Measurements from ENCODE around the gene CPSF6. TPM values are rescaled to one million over a fixed set of nuclear protein-coding genes. Genes with fewer than 3 reads are reported as not detected.
"Not testable (repeated sequence)": the region's sequence is repeated elsewhere in the genome, so short reads cannot be mapped to it uniquely, and the experiment has no call there.

Gene CPSF6
- total RNA-seq, 3 donors from 2014 or later, result 29.9 to 59.3 (median 41.3) TPM

- no peak overlapping the region for H3K4me3 ChIP-seq
- TF ChIP-seq POLR2A (IDR thresholded peaks at IDR 0.05), result no peak
- TF ChIP-seq, protein P1, sequence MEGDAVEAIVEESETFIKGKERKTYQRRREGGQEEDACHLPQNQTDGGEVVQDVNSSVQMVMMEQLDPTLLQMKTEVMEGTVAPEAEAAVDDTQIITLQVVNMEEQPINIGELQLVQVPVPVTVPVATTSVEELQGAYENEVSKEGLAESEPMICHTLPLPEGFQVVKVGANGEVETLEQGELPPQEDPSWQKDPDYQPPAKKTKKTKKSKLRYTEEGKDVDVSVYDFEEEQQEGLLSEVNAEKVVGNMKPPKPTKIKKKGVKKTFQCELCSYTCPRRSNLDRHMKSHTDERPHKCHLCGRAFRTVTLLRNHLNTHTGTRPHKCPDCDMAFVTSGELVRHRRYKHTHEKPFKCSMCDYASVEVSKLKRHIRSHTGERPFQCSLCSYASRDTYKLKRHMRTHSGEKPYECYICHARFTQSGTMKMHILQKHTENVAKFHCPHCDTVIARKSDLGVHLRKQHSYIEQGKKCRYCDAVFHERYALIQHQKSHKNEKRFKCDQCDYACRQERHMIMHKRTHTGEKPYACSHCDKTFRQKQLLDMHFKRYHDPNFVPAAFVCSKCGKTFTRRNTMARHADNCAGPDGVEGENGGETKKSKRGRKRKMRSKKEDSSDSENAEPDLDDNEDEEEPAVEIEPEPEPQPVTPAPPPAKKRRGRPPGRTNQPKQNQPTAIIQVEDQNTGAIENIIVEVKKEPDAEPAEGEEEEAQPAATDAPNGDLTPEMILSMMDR (IDR thresholded peaks at IDR 0.05), result no peak
- no peak for TF ChIP-seq POLR2AphosphoS5 (IDR thresholded peaks at IDR 0.05)
- peaks cover 0 to 6% of the 10 kb centered on the region in 2 donors for H3K9me3 ChIP-seq
- H3K36me3 ChIP-seq, result no peaks in the 10 kb centered on the region
- DNase-seq (ENCODE audit: low spot score in 2 of 2), result no peak
- intact Hi-C loops (cut with DNase I; ENCODE audit: low total_unique reads), result no loop called here
- H3K27me3 ChIP-seq, result no peaks in the 10 kb centered on the region
- no peaks in the 10 kb centered on the region for H3K4me1 ChIP-seq
- H3K27ac ChIP-seq, result no peak overlapping the region
These were observed 70.1 kb downstream of the CPSF6 start for GRCh38 chr12:69309461-69309860.

DNA sequence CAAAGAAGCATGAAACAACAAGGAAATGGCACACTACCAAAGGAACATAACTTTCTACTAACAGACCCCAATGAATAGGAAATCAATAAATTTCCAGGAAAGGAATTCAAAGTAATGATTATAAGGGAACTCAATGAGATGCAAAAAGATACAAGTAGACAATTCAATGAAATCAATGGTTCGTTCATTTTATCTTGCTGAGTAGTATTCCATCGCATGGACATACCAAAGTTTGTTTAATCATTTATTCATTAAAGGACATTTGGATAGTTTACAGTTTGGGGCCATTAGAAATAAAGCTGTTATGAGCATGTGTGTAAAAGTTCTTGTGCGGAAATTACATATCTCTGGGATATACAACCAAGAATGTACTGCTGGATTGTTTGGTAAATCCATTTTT lies 73.8 kb downstream of the CPSF6 start:
- DNase-seq (ENCODE audit: low spot score in 2 of 2), result no peak
- H3K27me3 ChIP-seq, result no peaks in the 10 kb centered on the region
- no peaks in the 10 kb centered on the region for H3K4me1 ChIP-seq
- H3K27ac ChIP-seq, result no peak overlapping the region
- H3K9me3 ChIP-seq, result peaks cover 0 to 8% of the 10 kb centered on the region in 2 donors
- TF ChIP-seq POLR2AphosphoS5 (IDR thresholded peaks at IDR 0.05), result no peak
- TF ChIP-seq POLR2A (IDR thresholded peaks at IDR 0.05), result no peak
- TF ChIP-seq, protein P1 (IDR thresholded peaks at IDR 0.05), result no peak
- no peaks in the 10 kb centered on the region for H3K36me3 ChIP-seq
- no peak overlapping the region for H3K4me3 ChIP-seq
- intact Hi-C loops (cut with DNase I; ENCODE audit: low total_unique reads), result no loop called here

DNA sequence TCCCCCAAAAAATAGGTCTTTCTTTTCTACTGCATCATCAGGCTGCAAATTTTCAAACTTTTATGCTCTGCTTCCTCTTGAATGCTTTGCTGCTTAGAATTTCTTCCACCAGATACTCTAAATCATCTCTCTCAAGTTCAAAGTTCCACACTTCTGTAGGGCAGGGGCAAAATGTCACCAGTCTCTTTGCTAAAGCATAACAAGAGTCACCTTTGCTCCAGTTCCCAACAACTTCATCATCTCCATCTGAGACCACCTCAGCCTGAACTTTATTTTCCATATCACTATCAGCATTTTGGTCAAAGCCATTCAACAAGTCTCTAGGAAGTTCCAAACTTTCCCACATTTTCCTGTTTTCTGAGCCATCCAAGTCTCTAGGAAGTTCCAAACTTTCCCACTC lies 77.4 kb downstream of the CPSF6 start:
- H3K27ac ChIP-seq; H3K4me3 ChIP-seq; H3K36me3 ChIP-seq; H3K4me1 ChIP-seq; H3K9me3 ChIP-seq; H3K27me3 ChIP-seq; DNase-seq (ENCODE audit: low spot score in 2 of 2); intact Hi-C loops (cut with DNase I; ENCODE audit: low total_unique reads): not testable (repeated sequence)

DNA sequence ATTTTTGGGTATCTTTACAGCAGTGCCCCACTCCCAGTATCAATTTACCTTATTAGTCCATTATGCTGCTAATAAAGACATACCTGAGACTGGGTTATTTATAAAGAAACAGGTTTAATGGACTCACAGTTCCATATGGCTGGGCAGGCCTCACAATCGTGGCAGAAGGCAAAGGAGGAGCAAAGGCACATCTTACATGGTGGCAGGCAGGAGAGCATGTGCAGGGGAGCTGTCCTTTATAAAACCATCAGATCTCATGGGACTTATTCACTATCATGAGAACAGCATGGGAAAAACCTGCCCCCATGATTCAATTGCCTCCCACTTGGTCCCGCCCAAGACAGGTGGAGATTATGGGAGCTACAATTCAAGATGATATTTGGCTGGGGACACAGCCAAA lies 77.9 kb downstream of the CPSF6 start:
- H3K36me3 ChIP-seq; H3K9me3 ChIP-seq; H3K27me3 ChIP-seq; H3K27ac ChIP-seq; H3K4me3 ChIP-seq; H3K4me1 ChIP-seq; DNase-seq (ENCODE audit: low spot score in 2 of 2); intact Hi-C loops (cut with DNase I; ENCODE audit: low total_unique reads): not testable (repeated sequence)

DNA sequence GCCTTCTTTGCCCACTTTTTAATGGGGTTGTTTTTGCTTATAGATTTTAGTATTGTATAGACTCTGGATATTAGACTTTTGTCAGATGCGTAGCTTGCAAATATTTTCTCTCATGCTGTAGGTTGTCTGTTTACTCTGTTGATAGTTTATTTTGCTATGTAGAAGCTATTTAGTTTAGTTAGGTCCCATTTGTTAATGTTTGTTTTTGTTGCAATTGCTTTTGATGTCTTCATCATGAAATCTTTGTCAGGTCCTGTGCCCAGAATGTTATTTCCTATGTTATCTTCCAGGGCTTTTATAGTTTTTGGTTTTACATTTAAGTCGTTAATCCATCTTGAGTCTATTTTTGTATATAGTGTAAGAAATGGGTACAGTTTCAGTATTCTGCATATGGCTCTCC lies 78.9 kb downstream of the CPSF6 start:
- Histone ChIP-seq H3K4me1 (no peaks in the 10 kb centered on the region), H3K27me3 (no peaks in the 10 kb centered on the region), H3K27ac (no peak overlapping the region), H3K9me3 (peaks cover 4 to 8% of the 10 kb centered on the region in 2 donors), H3K4me3 (no peak overlapping the region), H3K36me3 (no peaks in the 10 kb centered on the region)
- intact Hi-C loops (cut with DNase I; ENCODE audit: low total_unique reads), result no loop called here
- DNase-seq (ENCODE audit: low spot score in 2 of 2), result no peak
- no peak for TF ChIP-seq POLR2AphosphoS5 (IDR thresholded peaks at IDR 0.05)
- TF ChIP-seq POLR2A (IDR thresholded peaks at IDR 0.05), result no peak
- TF ChIP-seq, protein P1 (IDR thresholded peaks at IDR 0.05), result no peak

DNA sequence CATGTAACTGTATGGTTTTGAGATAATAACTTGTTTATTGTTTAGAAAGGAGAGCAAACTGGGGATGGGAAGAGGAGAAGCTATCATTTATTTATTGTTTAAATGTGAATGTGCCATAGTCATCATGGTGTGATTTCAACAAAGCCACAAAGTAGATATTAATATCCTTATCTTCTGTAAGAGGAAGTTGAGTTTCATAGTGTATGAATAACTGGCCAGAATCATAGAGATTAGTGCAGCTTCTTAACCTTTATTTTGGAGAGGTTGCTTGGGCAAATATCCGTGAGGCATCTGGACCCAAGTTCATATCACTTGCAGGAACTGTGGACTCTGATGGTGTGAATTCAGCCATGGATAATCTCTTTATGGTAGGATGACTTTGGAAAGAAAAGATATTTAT lies 82.0 kb downstream of the CPSF6 start:
- Histone ChIP-seq H3K4me3 (no peak overlapping the region), H3K4me1 (no peaks in the 10 kb centered on the region), H3K9me3 (peaks cover 4 to 8% of the 10 kb centered on the region in 2 donors), H3K27me3 (no peaks in the 10 kb centered on the region), H3K27ac (no peak overlapping the region), H3K36me3 (no peaks in the 10 kb centered on the region)
- TF ChIP-seq, protein P1 (IDR thresholded peaks at IDR 0.05), result no peak
- TF ChIP-seq POLR2AphosphoS5 (IDR thresholded peaks at IDR 0.05), result no peak
- no peak for TF ChIP-seq POLR2A (IDR thresholded peaks at IDR 0.05)
- no peak for DNase-seq (ENCODE audit: low spot score in 2 of 2)
- intact Hi-C loops (cut with DNase I; ENCODE audit: low total_unique reads), result no loop called here

Other genes with a start within 250 kb of the CPSF6 start
- gene LYZ, start 108.8 kb downstream of the CPSF6 start, total RNA-seq, result 10 to 100 TPM; 13.4 to 99.9 (median 57.1) TPM
- 10 to 100 TPM; 13.8 to 23.0 (median 16.1) TPM for gene YEATS4, start 120.2 kb downstream of the CPSF6 start, total RNA-seq
- gene FRS2, start 230.8 kb downstream of the CPSF6 start, total RNA-seq, result 100 to 1,000 TPM in 1 of 3 donors, 10 to 100 TPM in 2; 54.9 to 125 (median 72.4) TPM

All from breast epithelium (tissue), 4 donors.